OCI-LY3 (cell line): ENCODE results near the gene KPNA4.
"Not testable (repeated sequence)": the region's sequence is repeated elsewhere in the genome, so short reads cannot be mapped to it uniquely, and the experiment has no call there.

ENCODE experiments used
- H2AFZ ChIP-seq: fragments of 200-600, 300-600 bp; shearing (Covaris generic); 2 replicates; pipeline ENCODE4 v1.6.0; 2014; ENCODE audit warnings: antibody characterized with exemption, low read depth, low read length
- H3K27ac ChIP-seq: fragments of 200-600, 300-600 bp; sonication (generic); 2 replicates; pipeline ENCODE4 v1.5.1; 2014; ENCODE audit warnings: mild to moderate bottlenecking, low read length, moderate library complexity, mixed read lengths
- H3K27me3 ChIP-seq: fragments of 200-600, 300-600 bp; sonication (generic); 2 replicates; pipeline ENCODE4 v1.6.1; 2014; ENCODE audit warnings: low read depth, low read length, mixed read lengths
- H3K36me3 ChIP-seq: fragments of 200-600, 300-600 bp; sonication (generic); replicated peaks from 2 replicates; pipeline ENCODE3; 2014; ENCODE audit warnings: low read depth, low read length, mixed read lengths
- H3K4me1 ChIP-seq: fragments of 300-600, 200-600 bp; sonication (generic); 2 replicates; pipeline ENCODE4 v1.6.1; 2014; ENCODE audit warnings: low read length, mixed read lengths
- H3K4me2 ChIP-seq: fragments of 200-600, 300-600 bp; sonication (generic); 2 replicates; pipeline ENCODE4 v1.6.1; 2014; ENCODE audit warnings: low read length, mixed read lengths
- H3K4me3 ChIP-seq: fragments of 300-600, 200-600 bp; sonication (generic); 2 replicates; pipeline ENCODE4 v1.5.1; 2014; ENCODE audit warnings: antibody characterized with exemption, mild to moderate bottlenecking, low read length, moderate library complexity
- H3K79me2 ChIP-seq: fragments of 300-600, 200-600 bp; shearing (Covaris generic); 2 replicates; pipeline ENCODE4 v1.6.1; 2014; ENCODE audit warnings: mild to moderate bottlenecking, low read length, mixed read lengths
- H3K9ac ChIP-seq: fragments of 300-600, 200-600 bp; shearing (Covaris generic); 2 replicates; pipeline ENCODE4 v1.6.0; 2014; ENCODE audit warnings: mild to moderate bottlenecking, low read length, moderate library complexity
- H3K9me3 ChIP-seq: fragments of 200-600, 300-600 bp; shearing (Covaris generic); 2 replicates; pipeline ENCODE4 v1.6.1; 2014; ENCODE audit warnings: low read length, mixed read lengths; ENCODE audit not compliant: insufficient read depth
- H4K20me1 ChIP-seq: fragments of 200-600, 300-600 bp; sonication (generic); 2 replicates; pipeline ENCODE4 v1.6.1; 2016; ENCODE audit warnings: low read length, mixed read lengths; ENCODE audit not compliant: insufficient read depth
- EZH2phosphoT487 ChIP-seq: fragments of 200-600 bp; shearing (Covaris generic); IDR thresholded peaks from 2 replicates; pipeline ENCODE4 v1.6.1; 2018; ENCODE audit warnings: antibody characterized with exemption, mixed run types, low read depth
- TF ChIP-seq, protein P1 (sequence below): fragments of 200-600, 300-600 bp; sonication (generic); IDR thresholded peaks from 2 replicates; pipeline ENCODE4 v1.5.1; 2014; ENCODE audit warnings: antibody characterized with exemption, low read length, low read depth

KPNA4 gene

DNA sequence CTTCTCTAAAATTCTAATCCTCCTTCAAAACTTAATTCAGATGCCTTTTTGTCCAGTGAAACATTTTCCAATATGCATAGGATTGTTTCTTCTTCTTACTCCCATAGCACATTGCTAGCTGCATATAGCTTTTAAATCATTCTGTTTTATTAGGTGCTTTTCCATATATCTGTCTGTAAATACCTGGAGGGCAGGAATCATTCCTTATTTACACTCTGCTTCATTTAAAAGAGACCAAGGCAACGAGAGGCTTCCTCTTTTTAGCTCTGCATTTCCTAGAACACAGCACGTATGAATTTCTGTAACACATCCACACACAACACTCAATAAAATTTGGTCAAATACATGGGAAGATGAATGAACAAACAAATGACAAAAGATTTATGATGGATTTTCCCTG lies 43.5 kb upstream of the KPNA4 start:
- Histone ChIP-seq H3K79me2 (no peaks in the 10 kb centered on the region), H3K27me3 (peaks cover 18% of the 10 kb centered on the region; the same call in 1 of the 2 replicates), H3K4me3 (no peak overlapping the region), H3K4me1 (no peaks in the 10 kb centered on the region), H4K20me1 (no peaks in the 10 kb centered on the region), H3K36me3 (no peaks in the 10 kb centered on the region), H2AFZ (no peak overlapping the region), H3K9me3 (no peaks in the 10 kb centered on the region), H3K27ac (no peak overlapping the region), H3K9ac (no peak overlapping the region), H3K4me2 (no peak overlapping the region)
- TF ChIP-seq EZH2phosphoT487, result no peak
- TF ChIP-seq, protein P1, sequence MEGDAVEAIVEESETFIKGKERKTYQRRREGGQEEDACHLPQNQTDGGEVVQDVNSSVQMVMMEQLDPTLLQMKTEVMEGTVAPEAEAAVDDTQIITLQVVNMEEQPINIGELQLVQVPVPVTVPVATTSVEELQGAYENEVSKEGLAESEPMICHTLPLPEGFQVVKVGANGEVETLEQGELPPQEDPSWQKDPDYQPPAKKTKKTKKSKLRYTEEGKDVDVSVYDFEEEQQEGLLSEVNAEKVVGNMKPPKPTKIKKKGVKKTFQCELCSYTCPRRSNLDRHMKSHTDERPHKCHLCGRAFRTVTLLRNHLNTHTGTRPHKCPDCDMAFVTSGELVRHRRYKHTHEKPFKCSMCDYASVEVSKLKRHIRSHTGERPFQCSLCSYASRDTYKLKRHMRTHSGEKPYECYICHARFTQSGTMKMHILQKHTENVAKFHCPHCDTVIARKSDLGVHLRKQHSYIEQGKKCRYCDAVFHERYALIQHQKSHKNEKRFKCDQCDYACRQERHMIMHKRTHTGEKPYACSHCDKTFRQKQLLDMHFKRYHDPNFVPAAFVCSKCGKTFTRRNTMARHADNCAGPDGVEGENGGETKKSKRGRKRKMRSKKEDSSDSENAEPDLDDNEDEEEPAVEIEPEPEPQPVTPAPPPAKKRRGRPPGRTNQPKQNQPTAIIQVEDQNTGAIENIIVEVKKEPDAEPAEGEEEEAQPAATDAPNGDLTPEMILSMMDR, result no peak

DNA sequence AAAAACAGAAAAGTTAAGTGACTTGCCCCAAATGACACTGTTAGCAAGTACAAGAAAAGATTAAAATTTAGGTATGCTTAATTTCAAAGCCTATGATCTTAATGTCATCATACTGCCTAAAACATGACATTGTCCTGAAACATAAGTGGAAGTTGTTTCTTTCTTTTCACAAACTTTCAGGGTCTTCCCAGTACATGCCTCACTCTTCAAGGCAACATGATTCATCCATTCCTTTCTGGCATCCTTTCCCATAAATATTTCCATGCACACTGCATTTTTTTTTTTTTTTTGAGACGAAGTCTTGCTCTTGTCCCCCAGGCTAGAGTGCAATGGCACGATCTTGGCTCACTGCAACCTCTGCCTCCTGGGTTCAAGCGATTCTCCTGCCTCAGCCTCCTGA lies 42.5 kb upstream of the KPNA4 start:
- TF ChIP-seq, protein P1, result no peak
- TF ChIP-seq EZH2phosphoT487, result no peak
- Histone ChIP-seq H2AFZ (no peak overlapping the region), H3K36me3 (no peaks in the 10 kb centered on the region), H3K4me3 (no peak overlapping the region), H3K27ac (no peak overlapping the region), H3K27me3 (peaks cover 18% of the 10 kb centered on the region; the same call in 1 of the 2 replicates), H3K9me3 (no peaks in the 10 kb centered on the region), H3K9ac (no peak overlapping the region), H3K4me1 (no peaks in the 10 kb centered on the region), H3K79me2 (no peaks in the 10 kb centered on the region), H3K4me2 (no peak overlapping the region), H4K20me1 (no peaks in the 10 kb centered on the region)

DNA sequence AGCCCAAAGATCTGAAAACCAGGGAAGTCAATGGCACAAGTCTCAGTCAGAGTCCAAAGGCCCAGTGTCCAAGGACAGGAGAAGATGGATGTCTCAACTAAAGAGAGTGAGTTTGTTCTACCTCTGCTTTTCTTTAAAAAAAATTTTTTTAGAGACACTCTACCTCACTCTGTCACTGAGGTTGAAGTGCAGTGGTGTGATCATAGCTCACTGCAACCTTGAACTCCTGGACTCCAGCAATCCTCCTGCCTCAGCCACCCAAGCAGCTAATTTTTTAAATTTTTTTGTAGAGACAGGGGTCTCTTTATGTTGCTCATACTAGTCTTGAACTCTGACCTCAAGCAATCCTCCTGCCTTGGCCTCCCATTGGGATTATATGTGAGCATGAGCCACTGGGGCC lies 39.9 kb upstream of the KPNA4 start:
- Histone ChIP-seq H3K4me3 (no peak overlapping the region), H3K27ac (no peak overlapping the region), H3K4me1 (no peaks in the 10 kb centered on the region), H3K4me2 (no peak overlapping the region), H2AFZ (no peak overlapping the region), H3K36me3 (no peaks in the 10 kb centered on the region), H3K27me3 (no peaks in the 10 kb centered on the region), H3K9ac (no peak overlapping the region), H4K20me1 (no peaks in the 10 kb centered on the region), H3K9me3 (no peaks in the 10 kb centered on the region), H3K79me2 (no peaks in the 10 kb centered on the region)
- TF ChIP-seq EZH2phosphoT487, result no peak
- TF ChIP-seq, protein P1, result no peak

DNA sequence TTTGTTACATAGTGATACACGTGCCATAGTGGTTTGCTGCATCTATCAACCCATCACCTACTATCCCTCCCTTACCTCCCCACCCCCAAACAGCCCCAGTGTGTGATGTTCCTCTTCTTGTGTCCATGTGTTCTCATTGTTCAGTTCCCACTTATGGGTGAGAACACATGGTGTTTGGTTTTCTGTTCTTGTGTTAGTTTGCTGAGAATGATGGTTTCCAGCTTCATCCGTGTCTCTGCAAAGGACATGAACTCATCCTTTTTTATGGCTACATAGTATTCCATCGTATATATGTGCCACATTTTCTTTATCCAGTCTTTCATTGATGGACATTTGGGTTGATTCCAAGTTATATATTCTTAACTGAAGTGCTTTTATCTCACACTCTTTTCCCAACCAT lies 38.5 kb upstream of the KPNA4 start:
- not testable (repeated sequence) for H3K9me3 ChIP-seq, H3K27ac ChIP-seq, H3K4me1 ChIP-seq, H3K4me3 ChIP-seq, H2AFZ ChIP-seq, H3K79me2 ChIP-seq, H3K4me2 ChIP-seq, H3K36me3 ChIP-seq, H3K27me3 ChIP-seq, H3K9ac ChIP-seq, H4K20me1 ChIP-seq

DNA sequence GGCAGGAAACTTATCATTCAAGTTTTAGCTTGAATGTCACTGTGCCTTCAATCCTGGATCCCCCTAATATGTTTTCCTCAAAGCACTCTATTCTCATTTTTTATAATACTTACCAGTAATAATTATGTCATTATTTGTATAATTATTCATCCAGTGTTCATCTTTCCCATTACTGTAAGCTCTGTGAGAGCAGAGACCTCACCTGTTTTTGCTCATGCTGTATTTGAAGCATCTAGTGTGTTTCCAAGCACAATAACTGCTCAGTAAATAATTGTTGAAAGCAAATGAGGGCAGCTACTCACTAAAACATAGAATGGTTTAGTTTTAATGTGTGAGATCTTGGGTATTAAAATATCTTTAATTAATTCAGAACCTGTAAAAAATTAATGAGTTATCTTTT lies 36.9 kb upstream of the KPNA4 start:
- no peak overlapping the region for H2AFZ ChIP-seq
- no peaks in the 10 kb centered on the region for H3K4me1 ChIP-seq
- no peak overlapping the region for H3K9ac ChIP-seq
- H3K4me2 ChIP-seq, result no peak overlapping the region
- H3K9me3 ChIP-seq, result no peaks in the 10 kb centered on the region
- H3K4me3 ChIP-seq, result no peak overlapping the region
- TF ChIP-seq, protein P1, result no peak
- no peak for TF ChIP-seq EZH2phosphoT487
- H3K27ac ChIP-seq, result no peak overlapping the region
- H3K27me3 ChIP-seq, result no peaks in the 10 kb centered on the region
- no peaks in the 10 kb centered on the region for H4K20me1 ChIP-seq
- H3K36me3 ChIP-seq, result no peaks in the 10 kb centered on the region
- H3K79me2 ChIP-seq, result no peaks in the 10 kb centered on the region
